ENCODE measurements around the gene GPD1L. TPM values are rescaled to one million over a fixed set of nuclear protein-coding genes. Genes with fewer than 3 reads are reported as not detected.

The GPD1L gene
- polyA plus RNA-seq, 1 donor (not counting 4 experiments of a cell fraction or from before 2014, with no cell fraction given) = 4.5 TPM

GRCh38 chr3:32157600-32158264 lies 51.3 kb downstream of the GPD1L start:
- dilution Hi-C loops (cut with MboI; ENCODE audit: extremely low pct_ligation_motif_present, low sequenced_read_pairs) = no loop called here
- FAIRE-seq = no peak

GRCh38 chr3:32160706-32161214 lies 54.3 kb downstream of the GPD1L start:
- no peak for DNase-seq (ENCODE audit: low read depth, low spot score)
- dilution Hi-C loops (cut with MboI; ENCODE audit: extremely low pct_ligation_motif_present, low sequenced_read_pairs) = no loop called here
- Histone ChIP-seq H3K27ac (ENCODE audit: control insufficient read depth, insufficient read depth, low read length) (no peak overlapping the region), H3K36me3 (ENCODE audit: control insufficient read depth in 2 of 2, extremely low read depth in 1 of 2, insufficient read depth in 2 of 2, low read length in 2 of 2) (no peaks in the 10 kb centered on the region), H4K20me1 (ENCODE audit: control insufficient read depth, extremely low read depth, insufficient read depth, low read length) (no peaks in the 10 kb centered on the region), H3K27me3 (ENCODE audit: control insufficient read depth, extremely low read depth, insufficient read depth, low read length) (no peaks in the 10 kb centered on the region), H3K4me3 (ENCODE audit: control insufficient read depth in 2 of 3, extremely low read depth in 1 of 3, insufficient read depth in 2 of 3, low read depth in 1 of 3, low read length in 3 of 3) (no peak overlapping the region), H3K9me3 (ENCODE audit: control insufficient read depth, low read depth, low read length) (no peaks in the 10 kb centered on the region), H3K9me1 (ENCODE audit: control insufficient read depth, extremely low read depth, insufficient read depth, low read length) (no peaks in the 10 kb centered on the region), H3K79me2 (ENCODE audit: control insufficient read depth, insufficient read depth, low read length) (no peaks in the 10 kb centered on the region), H3K4me2 (ENCODE audit: control insufficient read depth, extremely low read depth, insufficient read depth, low read depth, low read length) (no peak overlapping the region), H3K9ac (ENCODE audit: control insufficient read depth, extremely low read depth, insufficient read depth, low read length) (no peak overlapping the region), H3K4me1 (ENCODE audit: control insufficient read depth, extremely low read depth, insufficient read depth, low read length) (no peaks in the 10 kb centered on the region), H2AFZ (ENCODE audit: control insufficient read depth, low read length) (no peak overlapping the region)
- FAIRE-seq = no peak
- no peak for TF ChIP-seq EZH2 (IDR thresholded peaks at IDR 0.05; ENCODE audit: low read length)
- TF ChIP-seq CTCF (optimal IDR thresholded peaks at IDR 0.05 in 1 of 3, IDR thresholded peaks at IDR 0.05 in 1 of 3, conservative IDR thresholded peaks at IDR 0.05 in 1 of 3; ENCODE audit: extremely low read depth in 1 of 3, insufficient read depth in 2 of 3, low read length in 3 of 3) = no peak

More at GRCh38 chr3:32157600-32158264, 51.3 kb downstream of the GPD1L start:
- DNase-seq (ENCODE audit: low read depth, low spot score) = no peak
- Histone ChIP-seq H3K36me3 (ENCODE audit: control insufficient read depth in 2 of 2, extremely low read depth in 1 of 2, insufficient read depth in 2 of 2, low read length in 2 of 2) (no peaks in the 10 kb centered on the region), H3K27me3 (ENCODE audit: control insufficient read depth, extremely low read depth, insufficient read depth, low read length) (no peaks in the 10 kb centered on the region), H3K4me3 (ENCODE audit: control insufficient read depth in 2 of 3, extremely low read depth in 1 of 3, insufficient read depth in 2 of 3, low read depth in 1 of 3, low read length in 3 of 3) (no peak overlapping the region), H2AFZ (ENCODE audit: control insufficient read depth, low read length) (no peak overlapping the region), H4K20me1 (ENCODE audit: control insufficient read depth, extremely low read depth, insufficient read depth, low read length) (no peaks in the 10 kb centered on the region), H3K9ac (ENCODE audit: control insufficient read depth, extremely low read depth, insufficient read depth, low read length) (no peak overlapping the region), H3K4me2 (ENCODE audit: control insufficient read depth, extremely low read depth, insufficient read depth, low read depth, low read length) (no peak overlapping the region), H3K27ac (ENCODE audit: control insufficient read depth, insufficient read depth, low read length) (no peak overlapping the region), H3K79me2 (ENCODE audit: control insufficient read depth, insufficient read depth, low read length) (no peaks in the 10 kb centered on the region), H3K9me1 (ENCODE audit: control insufficient read depth, extremely low read depth, insufficient read depth, low read length) (no peaks in the 10 kb centered on the region), H3K9me3 (ENCODE audit: control insufficient read depth, low read depth, low read length) (no peaks in the 10 kb centered on the region), H3K4me1 (ENCODE audit: control insufficient read depth, extremely low read depth, insufficient read depth, low read length) (peaks cover 4% of the 10 kb centered on the region)
- TF ChIP-seq CTCF (optimal IDR thresholded peaks at IDR 0.05 in 1 of 3, IDR thresholded peaks at IDR 0.05 in 1 of 3, conservative IDR thresholded peaks at IDR 0.05 in 1 of 3; ENCODE audit: extremely low read depth in 1 of 3, insufficient read depth in 2 of 3, low read length in 3 of 3) (no peak), EZH2 (IDR thresholded peaks at IDR 0.05; ENCODE audit: low read length) (no peak)

All from keratinocyte (primary cell).